GM06990 (cell line): ENCODE results near the gene TGM1.
"Not testable (repeated sequence)": the region's sequence is repeated elsewhere in the genome, so short reads cannot be mapped to it uniquely, and the experiment has no call there.

Source experiments
- DNase-seq: peaks from one replicate; pipeline ENCODE4 v3.0.0-alpha.2; 2011; ENCODE audit not compliant: insufficient read length; ENCODE audit errors: extremely low read depth
- H3K27me3 ChIP-seq: replicated peaks from 2 replicates; pipeline ENCODE4 v1.6.0; 2011; ENCODE audit warnings: low read length; ENCODE audit not compliant: control insufficient read depth, insufficient read depth
- H3K36me3 ChIP-seq: 2 replicates; pipeline ENCODE4 v1.5.1; 2011; ENCODE audit warnings: low read length; ENCODE audit not compliant: control insufficient read depth, insufficient read depth
- H3K4me3 ChIP-seq: replicated peaks from 2 replicates; pipeline ENCODE4 v1.5.1; 2011; ENCODE audit warnings: low read depth, mild to moderate bottlenecking, control low read depth, low read length
- CTCF ChIP-seq: IDR thresholded peaks from 2 replicates; pipeline ENCODE4 v1.5.1; 2011; ENCODE audit warnings: low read length, control low read depth, mild to moderate bottlenecking, inconsistent platforms; ENCODE audit not compliant: insufficient read depth, poor library complexity, severe bottlenecking

Gene TGM1

GRCh38 chr14:24228902-24229301 is 34.1 kb downstream of the TGM1 start:
- H3K27me3 ChIP-seq = no peaks in the 10 kb centered on the region
- H3K36me3 ChIP-seq = no peaks in the 10 kb centered on the region; the same call in 1 of the 2 replicates
- H3K4me3 ChIP-seq = no peak overlapping the region
- DNase-seq = no peak
- TF ChIP-seq CTCF = no peak

GRCh38 chr14:24226473-24226872 is 36.5 kb downstream of the TGM1 start:
- TF ChIP-seq CTCF = no peak
- no peak for DNase-seq
- Histone ChIP-seq H3K27me3 (no peaks in the 10 kb centered on the region), H3K4me3 (no peak overlapping the region), H3K36me3 (no peaks in the 10 kb centered on the region; the same call in 1 of the 2 replicates)

GRCh38 chr14:24224618-24225071 is 38.3 kb downstream of the TGM1 start:
- Histone ChIP-seq H3K27me3 (no peaks in the 10 kb centered on the region), H3K4me3 (no peak overlapping the region), H3K36me3 (no peaks in the 10 kb centered on the region; the same call in 1 of the 2 replicates)
- DNase-seq = no peak
- TF ChIP-seq CTCF = no peak

- H3K4me3 ChIP-seq, H3K36me3 ChIP-seq, H3K27me3 ChIP-seq, DNase-seq: not testable (repeated sequence)
These were observed 40.0 kb downstream of the TGM1 start for GRCh38 chr14:24222987-24223386.

- Histone ChIP-seq H3K27me3 (no peaks in the 10 kb centered on the region), H3K36me3 (peaks cover 3% of the 10 kb centered on the region; the same call in 1 of the 2 replicates), H3K4me3 (no peak overlapping the region)
- TF ChIP-seq CTCF = no peak
- DNase-seq = no peak
These were observed 43.5 kb downstream of the TGM1 start for GRCh38 chr14:24219521-24219920.

GRCh38 chr14:24219080-24219479 is 43.9 kb downstream of the TGM1 start:
- Histone ChIP-seq H3K27me3 (no peaks in the 10 kb centered on the region), H3K36me3 (peaks cover 3% of the 10 kb centered on the region; the same call in 1 of the 2 replicates), H3K4me3 (no peak overlapping the region)
- no peak for DNase-seq
- TF ChIP-seq CTCF = no peak

- not testable (repeated sequence) for H3K4me3 ChIP-seq, H3K27me3 ChIP-seq, H3K36me3 ChIP-seq, DNase-seq
These were observed 46.1 kb downstream of the TGM1 start for GRCh38 chr14:24216876-24217275.
